ENCODE results near the gene C20orf144.
"Not testable (repeated sequence)": the region's sequence is repeated elsewhere in the genome, so short reads cannot be mapped to it uniquely, and the experiment has no call there.

C20orf144 gene

GRCh38 chr20:33697129-33697528 lies 35.0 kb downstream of the C20orf144 start:
- peak; percentile 56 for DNase-seq (ENCODE audit: low read depth)

- DNase-seq (ENCODE audit: low read depth) = not testable (repeated sequence)
Observed at GRCh38 chr20:33698966-33699365, 36.8 kb downstream of the C20orf144 start.

- DNase-seq (ENCODE audit: low read depth) = not testable (repeated sequence)
Observed at GRCh38 chr20:33700696-33701441, 38.7 kb downstream of the C20orf144 start.

- no peak for DNase-seq (ENCODE audit: low read depth)
Observed at GRCh38 chr20:33701629-33702450, 39.7 kb downstream of the C20orf144 start.

GRCh38 chr20:33702861-33703260 lies 40.7 kb downstream of the C20orf144 start:
- DNase-seq (ENCODE audit: low read depth) = no peak

GRCh38 chr20:33703498-33704137 lies 41.5 kb downstream of the C20orf144 start:
- DNase-seq (ENCODE audit: low read depth) = no peak

GRCh38 chr20:33704197-33704924 lies 42.2 kb downstream of the C20orf144 start:
- no peak for DNase-seq (ENCODE audit: low read depth)

- DNase-seq (ENCODE audit: low read depth) = no peak
Observed at GRCh38 chr20:33707668-33708067, 45.5 kb downstream of the C20orf144 start.

- DNase-seq (ENCODE audit: low read depth) = no peak
Observed at GRCh38 chr20:33709398-33709797, 47.3 kb downstream of the C20orf144 start.

- DNase-seq (ENCODE audit: low read depth) = no peak
Observed at GRCh38 chr20:33709905-33710541, 47.9 kb downstream of the C20orf144 start.

- DNase-seq (ENCODE audit: low read depth) = no peak
Observed at GRCh38 chr20:33710681-33711445, 48.7 kb downstream of the C20orf144 start.

- no peak for DNase-seq (ENCODE audit: low read depth)
Observed at GRCh38 chr20:33711446-33711738, 49.3 kb downstream of the C20orf144 start.

All from GM04504 (cell line).